ENCODE data around the gene FBH1. TPM values are rescaled to one million over a fixed set of nuclear protein-coding genes. Genes with fewer than 3 reads are reported as not detected.
A peak's percentile ranks its signal among the peaks of the same experiment; 100 is the strongest.

The FBH1 gene
- 158 and 181 TPM in 2 replicates for total RNA-seq (2013; cell fraction: nucleolus; rRNA removed)
- total RNA-seq (2014; rRNA removed) = 45.1 and 51.9 TPM in 2 replicates
- total RNA-seq (2014; rRNA removed; fragmentation: Illumina TruSeq; extraction: Trizol) = 54.6 and 60.9 TPM in 2 replicates
- 58.7 and 66.8 TPM in 2 replicates for total RNA-seq (2021)
- polyA plus RNA-seq (2011; ENCODE audit: low read depth) = 33.1 TPM
- 40.6 and 49.2 TPM in 2 replicates for polyA plus RNA-seq (2011; rRNA removed)
- 47.8 and 53.8 TPM in 2 replicates for polyA plus RNA-seq (2011; cell fraction: cytosol; rRNA removed)
- polyA plus RNA-seq (2011; cell fraction: nucleus; rRNA removed) = 93.4 and 100.0 TPM in 2 replicates
- polyA plus RNA-seq (2012) = 39.6 and 40.3 TPM in 2 replicates
- 34.4 and 37.9 TPM in 2 replicates for polyA plus RNA-seq (2014; fragmentation: Illumina TruSeq; extraction: Trizol)
- polyA plus RNA-seq (2014; fragmentation: Nextera tagmentation; extraction: Ambion mirVana) = 10 to 100 TPM in 1 of 2 experiments, 1 to 10 TPM in 1; 6.1 to 19.0 TPM
- polyA plus RNA-seq (2014; rRNA removed) = 42.0 and 44.4 TPM in 2 replicates
- polyA plus RNA-seq (2016; fragmentation: Nextera tagmentation; extraction: Ambion mirVana) = 10 to 100 TPM; 67.4 to 67.6 TPM
- polyA minus RNA-seq (2011; rRNA and poly(A)+ RNA removed) = 110 and 113 TPM in 2 replicates
- 22.3 and 33.1 TPM in 2 replicates for polyA minus RNA-seq (2011; cell fraction: cytosol; rRNA and poly(A)+ RNA removed)
- 38.8 and 57.9 TPM in 2 replicates for polyA minus RNA-seq (2011; cell fraction: nucleus; rRNA and poly(A)+ RNA removed)
- percentile 84 among the genes with signal in this experiment for Bru-seq, nascent RNA
- BruChase-seq, experiment 1, labeled RNA remaining after a 6-hour chase = percentile 91 among the genes with signal in this experiment
- BruChase-seq, experiment 2, labeled RNA remaining after a 2-hour chase = percentile 91 among the genes with signal in this experiment
- long read RNA-seq, experiment 1, partial matches to known transcripts = 4 of 9 reads
- long read RNA-seq, experiment 1, other reads (novel, unspliced or antisense) = 2 of 9 reads
- long read RNA-seq, experiment 2, partial matches to known transcripts = 16 of 25 reads
- long read RNA-seq, experiment 2, other reads (novel, unspliced or antisense) = 7 of 25 reads

- Histone ChIP-seq H3K4me2 (ENCODE audit: control insufficient read depth, insufficient read depth) (peak within 1 kb of the TSS; percentile 92), H3K4me3 (peak within 1 kb of the TSS; percentile 96), H3K79me2 (ENCODE audit: control insufficient read depth, insufficient read depth, low read length) (peaks cover 51% of the 10 kb centered on the region), H3K9me3 (replicated peaks; ENCODE audit: control insufficient read depth, insufficient read depth, low read length) (no peaks in the 10 kb centered on the region; the same call in 2 of the 3 replicates), H3K36me3 (ENCODE audit: control insufficient read depth in 2 of 2, insufficient read depth in 2 of 2, low read length in 1 of 2) (peaks cover under 1 to 14% of the 10 kb centered on the region in 2 experiments; a peak in 3 of 4 replicates), H3K9ac (ENCODE audit: control insufficient read depth, insufficient read depth, low read length) (peak within 1 kb of the TSS; percentile 80), H4K20me1 (ENCODE audit: control insufficient read depth, insufficient read depth) (no peaks in the 10 kb centered on the region; the same call in 1 of the 2 replicates), H3K27me3 (replicated peaks in 1 of 2; ENCODE audit: control insufficient read depth in 2 of 2, insufficient read depth in 2 of 2, low read length in 1 of 2) (no peaks in the 10 kb centered on the region), H3K27ac (ENCODE audit: control insufficient read depth, insufficient read depth) (peak within 1 kb of the TSS; percentile 73), H2AFZ (ENCODE audit: control insufficient read depth, low read depth, low read length) (peak within 1 kb of the TSS; percentile 93), H3K4me1 (ENCODE audit: control insufficient read depth, insufficient read depth, low read length) (peaks cover 14% of the 10 kb centered on the region)
- RAD21 ChIA-PET (ENCODE audit: unreplicated experiment) = interaction anchor here (0.6 to 4.1 kb wide), 31 partner anchors 10 to 479 kb away, joined by 3 to 29 read pairs (median 5); partner anchors contain the start of genes GDI2, IL15RA and TASOR2
- SMC1A ChIA-PET (ENCODE audit: uncharacterized antibody, unreplicated experiment) = interaction anchor here (0.6 to 2.7 kb wide), 11 partner anchors 14 to 261 kb away, joined by 3 to 17 read pairs (median 4); partner anchors contain the start of gene IL15RA
- in situ Hi-C loops (cut with MboI) = no loop called here
- CTCF ChIA-PET = interaction anchor here (0.6 to 4.9 kb wide), 13 partner anchors 12 to 553 kb away, joined by 3 to 24 read pairs (median 3); no protein-coding TSS in a partner anchor
- POLR2A ChIA-PET = interaction anchor here (0.6 to 3.2 kb wide), 23 partner anchors 9 to 1987 kb away, joined by 3 to 25 read pairs (median 4); partner anchors contain the start of genes GDI2 and IL15RA
- no TSS peak for BruUV-seq (replicated peaks)
- ATAC-seq (peak; percentile 92), DNase-seq (ENCODE audit: low read depth, low spot score) (peak; percentile 78), FAIRE-seq (no peak)
- intact Hi-C loops (cut with micrococcal nuclease; ENCODE audit: unreplicated experiment) = loop anchor here (5.0 kb wide), 2 partner anchors 78 to 87 kb away; partner anchors contain the start of genes GDI2 and IL15RA
- WGBS (ENCODE audit: insufficient coverage, insufficient replicate concordance, low lambda C conversion rate, missing lambda C conversion rate) = under 1% methylated on average over 78 of the region's 109 CpGs
- peak; percentile 100 for TF ChIP-seq SP1 (IDR thresholded peaks at IDR 0.05; ENCODE audit: low read depth, low read length)
- no peak for TF ChIP-seq RELA (IDR thresholded peaks at IDR 0.05; ENCODE audit: borderline replicate concordance, partially characterized antibody)
- no peak for TF ChIP-seq NFXL1 (IDR thresholded peaks at IDR 0.05; ENCODE audit: borderline replicate concordance)
- TF ChIP-seq FOS (IDR thresholded peaks at IDR 0.05; ENCODE audit: borderline replicate concordance, extremely low read depth, insufficient read length) = peak; percentile 84
- TF ChIP-seq E2F4 (IDR thresholded peaks at IDR 0.05; ENCODE audit: low read depth, low read length) = 0 out of 2 replicates have a peak, but pooled peaks have one; percentile 46
- TF ChIP-seq, protein P1, sequence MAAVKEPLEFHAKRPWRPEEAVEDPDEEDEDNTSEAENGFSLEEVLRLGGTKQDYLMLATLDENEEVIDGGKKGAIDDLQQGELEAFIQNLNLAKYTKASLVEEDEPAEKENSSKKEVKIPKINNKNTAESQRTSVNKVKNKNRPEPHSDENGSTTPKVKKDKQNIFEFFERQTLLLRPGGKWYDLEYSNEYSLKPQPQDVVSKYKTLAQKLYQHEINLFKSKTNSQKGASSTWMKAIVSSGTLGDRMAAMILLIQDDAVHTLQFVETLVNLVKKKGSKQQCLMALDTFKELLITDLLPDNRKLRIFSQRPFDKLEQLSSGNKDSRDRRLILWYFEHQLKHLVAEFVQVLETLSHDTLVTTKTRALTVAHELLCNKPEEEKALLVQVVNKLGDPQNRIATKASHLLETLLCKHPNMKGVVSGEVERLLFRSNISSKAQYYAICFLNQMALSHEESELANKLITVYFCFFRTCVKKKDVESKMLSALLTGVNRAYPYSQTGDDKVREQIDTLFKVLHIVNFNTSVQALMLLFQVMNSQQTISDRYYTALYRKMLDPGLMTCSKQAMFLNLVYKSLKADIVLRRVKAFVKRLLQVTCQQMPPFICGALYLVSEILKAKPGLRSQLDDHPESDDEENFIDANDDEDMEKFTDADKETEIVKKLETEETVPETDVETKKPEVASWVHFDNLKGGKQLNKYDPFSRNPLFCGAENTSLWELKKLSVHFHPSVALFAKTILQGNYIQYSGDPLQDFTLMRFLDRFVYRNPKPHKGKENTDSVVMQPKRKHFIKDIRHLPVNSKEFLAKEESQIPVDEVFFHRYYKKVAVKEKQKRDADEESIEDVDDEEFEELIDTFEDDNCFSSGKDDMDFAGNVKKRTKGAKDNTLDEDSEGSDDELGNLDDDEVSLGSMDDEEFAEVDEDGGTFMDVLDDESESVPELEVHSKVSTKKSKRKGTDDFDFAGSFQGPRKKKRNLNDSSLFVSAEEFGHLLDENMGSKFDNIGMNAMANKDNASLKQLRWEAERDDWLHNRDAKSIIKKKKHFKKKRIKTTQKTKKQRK (IDR thresholded peaks at IDR 0.05; ENCODE audit: low read depth, low read length) = peak; percentile 97
- peak; percentile 97 for TF ChIP-seq KLF5 (IDR thresholded peaks at IDR 0.05; ENCODE audit: partially characterized antibody)
- TF ChIP-seq POLR2A (IDR thresholded peaks at IDR 0.05; ENCODE audit: low read depth, low read length) = peak; percentile 95
- TF ChIP-seq, protein P2, sequence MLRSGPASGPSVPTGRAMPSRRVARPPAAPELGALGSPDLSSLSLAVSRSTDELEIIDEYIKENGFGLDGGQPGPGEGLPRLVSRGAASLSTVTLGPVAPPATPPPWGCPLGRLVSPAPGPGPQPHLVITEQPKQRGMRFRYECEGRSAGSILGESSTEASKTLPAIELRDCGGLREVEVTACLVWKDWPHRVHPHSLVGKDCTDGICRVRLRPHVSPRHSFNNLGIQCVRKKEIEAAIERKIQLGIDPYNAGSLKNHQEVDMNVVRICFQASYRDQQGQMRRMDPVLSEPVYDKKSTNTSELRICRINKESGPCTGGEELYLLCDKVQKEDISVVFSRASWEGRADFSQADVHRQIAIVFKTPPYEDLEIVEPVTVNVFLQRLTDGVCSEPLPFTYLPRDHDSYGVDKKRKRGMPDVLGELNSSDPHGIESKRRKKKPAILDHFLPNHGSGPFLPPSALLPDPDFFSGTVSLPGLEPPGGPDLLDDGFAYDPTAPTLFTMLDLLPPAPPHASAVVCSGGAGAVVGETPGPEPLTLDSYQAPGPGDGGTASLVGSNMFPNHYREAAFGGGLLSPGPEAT (IDR thresholded peaks at IDR 0.05; ENCODE audit: low read depth) = 0 out of 2 replicates have a peak, but pooled peaks have one; percentile 32
- peak; percentile 89 to 96 for TF ChIP-seq BHLHE40 (IDR thresholded peaks at IDR 0.05; ENCODE audit: borderline replicate concordance in 1 of 2, low read depth in 2 of 2, low read length in 1 of 2)
- peak; percentile 69 for TF ChIP-seq RUNX3 (IDR thresholded peaks at IDR 0.05; ENCODE audit: low read length)
These were observed at the start of gene FBH1, which contains the start of gene ANKRD16 for GRCh38 chr10:5889624-5890451. Gene FBH1 (plus strand): TSS chr10:5890243. CDS start chr10:5890346, 103 bp downstream. Gene ANKRD16 (minus strand): TSS chr10:5889893. CDS start chr10:5889354, 539 bp downstream.

Data from GM12878 (cell line).